ENCODE results near the gene CYP26C1.

Gene CYP26C1

GRCh38 chr10:93059975-93060886 lies at the start of gene CYP26C1:
Gene CYP26C1, plus strand, starts transcription at chr10:93060798. Its CDS starts 466 bp downstream, at chr10:93061264.
- no peak for DNase-seq

- no peak for DNase-seq
Measured at GRCh38 chr10:93015722-93016121, 44.9 kb upstream of the CYP26C1 start.

GRCh38 chr10:93023013-93023650 lies 37.5 kb upstream of the CYP26C1 start:
- DNase-seq: no peak

GRCh38 chr10:93026072-93026471 lies 34.5 kb upstream of the CYP26C1 start:
- DNase-seq: no peak

GRCh38 chr10:93027508-93027907 lies 33.1 kb upstream of the CYP26C1 start:
- DNase-seq: no peak

GRCh38 chr10:93028883-93029282 lies 31.7 kb upstream of the CYP26C1 start:
- no peak for DNase-seq

- no peak for DNase-seq
Measured at GRCh38 chr10:93030409-93030808, 30.2 kb upstream of the CYP26C1 start.

- no peak for DNase-seq
Measured at GRCh38 chr10:93032105-93032808, 28.3 kb upstream of the CYP26C1 start.

- DNase-seq: no peak
Measured at GRCh38 chr10:93032809-93033137, 27.8 kb upstream of the CYP26C1 start.

GRCh38 chr10:93034426-93034825 lies 26.2 kb upstream of the CYP26C1 start:
- DNase-seq: no peak

GRCh38 chr10:93039110-93039509 lies 21.5 kb upstream of the CYP26C1 start:
- DNase-seq: no peak

GRCh38 chr10:93039721-93040120 lies 20.9 kb upstream of the CYP26C1 start:
- DNase-seq: no peak

GRCh38 chr10:93054486-93054885 lies 6.1 kb upstream of the CYP26C1 start:
- DNase-seq: no peak

GRCh38 chr10:93058139-93058538 lies 2.5 kb upstream of the CYP26C1 start:
- no peak for DNase-seq

GRCh38 chr10:93060887-93061593 lies 442 bp downstream of the CYP26C1 start:
- DNase-seq: no peak

- DNase-seq: no peak
Measured at GRCh38 chr10:93061594-93062513, 1.3 kb downstream of the CYP26C1 start.

- DNase-seq: peak; percentile 75
Measured at GRCh38 chr10:93062514-93063143, 2.0 kb downstream of the CYP26C1 start.

- DNase-seq: no peak
Measured at GRCh38 chr10:93063144-93063976, 2.8 kb downstream of the CYP26C1 start.

GRCh38 chr10:93063977-93064660 lies 3.5 kb downstream of the CYP26C1 start:
- no peak for DNase-seq
